ENCODE results near the gene PTGS2. TPM values are rescaled to one million over a fixed set of nuclear protein-coding genes. Genes with fewer than 3 reads are reported as not detected.

The PTGS2 gene
- total and polyA plus RNA-seq, 9 of the 15 experiments (the other 6 are each of a cell fraction or from before 2014, with no cell fraction given): 0.01 TPM; not detected in 8

DNA sequence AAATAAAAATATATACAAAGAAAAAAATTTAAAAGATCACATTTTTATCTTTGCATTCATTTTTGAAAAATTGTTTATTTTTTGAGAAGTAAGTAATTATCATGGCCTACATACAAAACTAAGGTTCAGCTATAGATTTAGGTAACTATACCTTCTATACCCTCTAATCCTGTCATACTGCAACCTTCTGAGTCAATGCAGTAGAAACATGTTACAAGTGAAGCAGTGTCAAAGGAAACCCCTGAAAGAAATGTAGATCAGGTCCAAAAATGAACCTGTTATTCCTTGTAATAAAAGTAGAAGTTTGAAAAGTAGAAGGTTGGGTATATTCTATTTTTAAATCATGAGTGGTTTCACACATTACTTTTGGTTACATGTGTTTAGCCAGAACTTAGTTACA is 51.3 kb downstream of the PTGS2 start:
- no peak for ATAC-seq

More for the DNA sequence above, 51.3 kb downstream of the PTGS2 start:
- no peaks in the 10 kb centered on the region for H3K27me3 ChIP-seq (ENCODE audit: control insufficient read depth in 2 of 2, insufficient read depth in 2 of 2, low read length in 2 of 2)
- H3K79me2 ChIP-seq (ENCODE audit: control insufficient read depth, insufficient read depth, low read length): no peaks in the 10 kb centered on the region
- no peaks in the 10 kb centered on the region for H4K20me1 ChIP-seq (replicated peaks; ENCODE audit: control insufficient read depth, insufficient read depth, low read length)
- CTCF ChIA-PET (ENCODE audit: low intra/inter-chr PET ratio): no interaction called here
- POLR2A ChIA-PET: no interaction called here
- H3K4me3 ChIP-seq: no peak overlapping the region
- DNase-seq (ENCODE audit: extremely low read depth in 1 of 4, low spot score in 3 of 4) (no peak), FAIRE-seq (no peak)
- no peak overlapping the region for H3K27ac ChIP-seq (ENCODE audit: extremely low read depth, low read depth, low read length)
- TF ChIP-seq ZNF165 (CRISPR knock-in tag; IDR thresholded peaks at IDR 0.05; ENCODE audit: borderline replicate concordance) (no peak), ZNF224 (CRISPR knock-in tag; IDR thresholded peaks at IDR 0.05) (no peak), CBX8 (IDR thresholded peaks at IDR 0.05; ENCODE audit: borderline replicate concordance, extremely low read depth, low read depth, low read length, poor library complexity, severe bottlenecking) (no peak), POLR3G (IDR thresholded peaks at IDR 0.05; ENCODE audit: extremely low read depth, insufficient read length, insufficient replicate concordance) (no peak), SAFB2 (IDR thresholded peaks at IDR 0.05; ENCODE audit: borderline replicate concordance, low read depth, low read length, severe bottlenecking) (no peak), SIN3A (IDR thresholded peaks at IDR 0.05; ENCODE audit: borderline replicate concordance in 2 of 2, control insufficient read depth in 1 of 2, low read depth in 2 of 2, low read length in 2 of 2) (no peak), TCFL5 (CRISPR knock-in tag; conservative IDR thresholded peaks at IDR 0.05) (no peak), KDM4B (IDR thresholded peaks at IDR 0.05; ENCODE audit: borderline replicate concordance in 2 of 2, low read depth in 1 of 2) (no peak), ZBTB8A (IDR thresholded peaks at IDR 0.05; ENCODE audit: partially characterized antibody) (no peak), FOXA1 (IDR thresholded peaks at IDR 0.05; ENCODE audit: borderline replicate concordance) (no peak), ARID1B (IDR thresholded peaks at IDR 0.05) (no peak), PCBP2 (IDR thresholded peaks at IDR 0.05; ENCODE audit: low read depth, low read length, poor library complexity, severe bottlenecking) (no peak), TGIF2 (CRISPR knock-in tag; IDR thresholded peaks at IDR 0.05) (no peak), SMARCB1 (IDR thresholded peaks at IDR 0.05; ENCODE audit: insufficient read length, low read depth) (no peak), LCOR (CRISPR knock-in tag; IDR thresholded peaks at IDR 0.05) (no peak), BRF1 (IDR thresholded peaks at IDR 0.05; ENCODE audit: borderline replicate concordance, extremely low read depth, insufficient read length) (no peak)
- TF ChIP-seq, protein P1, sequence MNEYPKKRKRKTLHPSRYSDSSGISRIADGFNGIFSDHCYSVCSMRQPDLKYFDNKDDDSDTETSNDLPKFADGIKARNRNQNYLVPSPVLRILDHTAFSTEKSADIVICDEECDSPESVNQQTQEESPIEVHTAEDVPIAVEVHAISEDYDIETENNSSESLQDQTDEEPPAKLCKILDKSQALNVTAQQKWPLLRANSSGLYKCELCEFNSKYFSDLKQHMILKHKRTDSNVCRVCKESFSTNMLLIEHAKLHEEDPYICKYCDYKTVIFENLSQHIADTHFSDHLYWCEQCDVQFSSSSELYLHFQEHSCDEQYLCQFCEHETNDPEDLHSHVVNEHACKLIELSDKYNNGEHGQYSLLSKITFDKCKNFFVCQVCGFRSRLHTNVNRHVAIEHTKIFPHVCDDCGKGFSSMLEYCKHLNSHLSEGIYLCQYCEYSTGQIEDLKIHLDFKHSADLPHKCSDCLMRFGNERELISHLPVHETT (CRISPR knock-in tag; conservative IDR thresholded peaks at IDR 0.05 in 1 of 2, IDR thresholded peaks at IDR 0.05 in 1 of 2): no peak
- TF ChIP-seq, protein P2, sequence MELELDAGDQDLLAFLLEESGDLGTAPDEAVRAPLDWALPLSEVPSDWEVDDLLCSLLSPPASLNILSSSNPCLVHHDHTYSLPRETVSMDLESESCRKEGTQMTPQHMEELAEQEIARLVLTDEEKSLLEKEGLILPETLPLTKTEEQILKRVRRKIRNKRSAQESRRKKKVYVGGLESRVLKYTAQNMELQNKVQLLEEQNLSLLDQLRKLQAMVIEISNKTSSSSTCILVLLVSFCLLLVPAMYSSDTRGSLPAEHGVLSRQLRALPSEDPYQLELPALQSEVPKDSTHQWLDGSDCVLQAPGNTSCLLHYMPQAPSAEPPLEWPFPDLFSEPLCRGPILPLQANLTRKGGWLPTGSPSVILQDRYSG (tag; conservative IDR thresholded peaks at IDR 0.05; ENCODE audit: low read depth): no peak
- H3K4me1 ChIP-seq (replicated peaks in 1 of 2; ENCODE audit: control insufficient read depth in 2 of 2, insufficient read depth in 2 of 2, low read length in 2 of 2): no peaks in the 10 kb centered on the region
- in situ Hi-C loops (cut with MboI) (no loop called here), intact Hi-C loops (cut with micrococcal nuclease) (no loop called here)
- H3K36me3 ChIP-seq (ENCODE audit: control insufficient read depth, insufficient read depth, low read length): no peaks in the 10 kb centered on the region
- H3K9ac ChIP-seq (ENCODE audit: insufficient read depth in 1 of 2, low read depth in 2 of 2, low read length in 2 of 2): no peak overlapping the region
- H3K4me2 ChIP-seq (ENCODE audit: insufficient read depth, low read length): no peak overlapping the region
- H2AFZ ChIP-seq (ENCODE audit: low read depth, low read length): no peak overlapping the region
- no TSS peak for BruUV-seq (replicated peaks)
- H3K9me3 ChIP-seq (replicated peaks; ENCODE audit: control insufficient read depth, insufficient read depth, low read depth, low read length): no peaks in the 10 kb centered on the region
- no peaks in the 10 kb centered on the region for H3K9me1 ChIP-seq (ENCODE audit: control insufficient read depth, insufficient read depth, low read length)
